Measurements from ENCODE around the gene RPL10.

The RPL10 gene

GRCh38 chrX:154363706-154364439 is 34.3 kb upstream of the RPL10 start:
- DNase-seq, result no peak

DNA sequence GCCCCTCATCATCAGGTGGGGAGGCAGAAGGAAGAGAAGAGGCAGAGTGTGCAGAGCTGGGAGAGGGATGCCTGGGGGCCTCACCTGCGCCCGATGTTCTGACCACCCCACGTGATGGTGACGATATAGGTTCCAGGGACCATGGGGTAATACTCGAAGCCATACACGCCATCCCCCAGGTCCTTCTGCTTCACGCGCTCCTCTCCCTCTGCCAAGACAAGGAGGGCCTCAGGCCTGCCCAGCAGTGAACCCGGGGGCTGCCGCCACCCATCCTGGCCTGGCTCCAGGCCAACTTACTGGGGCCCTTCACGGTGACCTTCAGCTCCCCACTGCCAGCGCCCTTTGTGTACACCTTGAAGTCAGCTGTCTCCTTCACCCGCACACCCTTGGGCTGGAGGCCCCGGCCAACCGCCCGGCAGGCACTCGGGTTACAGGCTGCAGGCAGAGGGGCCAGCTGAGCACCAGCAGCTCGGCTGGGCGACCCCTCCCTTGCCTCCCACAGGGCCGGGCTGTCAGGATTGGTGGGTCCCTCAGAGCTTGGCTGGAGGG is 33.1 kb upstream of the RPL10 start:
- DNase-seq, result no peak

- DNase-seq, result no peak
These were observed 32.0 kb upstream of the RPL10 start for GRCh38 chrX:154365997-154366665.

GRCh38 chrX:154366666-154367055 is 31.5 kb upstream of the RPL10 start:
- no peak for DNase-seq

DNA sequence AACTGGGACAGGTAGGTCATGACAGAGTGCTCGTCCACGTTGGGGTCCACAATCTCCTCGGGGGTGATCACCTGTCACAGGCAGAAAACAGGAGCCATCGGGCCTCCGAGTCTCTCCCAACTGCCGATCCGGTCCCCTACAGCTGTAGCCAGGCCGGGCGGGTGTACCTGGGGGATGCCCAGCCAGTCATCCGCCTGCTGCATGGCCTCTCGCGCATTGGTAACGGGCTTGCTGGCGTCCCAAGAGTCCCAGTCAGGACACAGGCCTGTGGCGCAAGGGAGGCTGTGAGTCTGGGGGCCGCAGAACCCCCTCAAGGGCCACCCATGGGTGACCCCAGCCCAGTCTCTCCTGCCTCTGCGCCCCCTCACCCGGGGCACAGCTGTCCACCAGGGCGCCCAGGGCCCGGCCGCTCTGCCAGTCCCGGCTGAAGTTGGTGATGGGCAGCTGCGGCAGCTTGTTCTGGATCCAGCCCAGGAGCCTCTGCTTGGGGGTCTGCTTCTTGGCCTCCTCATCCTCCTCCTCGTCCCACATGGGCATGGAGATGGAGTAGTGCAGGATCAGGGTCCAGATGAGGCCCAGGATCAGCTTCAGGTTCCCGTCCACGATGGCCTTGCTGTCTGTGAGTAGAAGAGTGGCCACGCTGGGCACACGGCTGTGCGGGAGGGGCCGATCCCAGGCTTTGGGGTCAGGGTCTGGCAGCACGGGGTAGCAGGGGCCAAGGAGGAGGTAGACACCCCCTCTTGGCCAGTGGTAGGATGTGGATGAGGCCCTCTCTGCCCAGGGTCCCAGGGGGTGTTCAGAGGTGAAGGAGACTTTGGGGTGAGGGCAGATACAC is 30.5 kb upstream of the RPL10 start:
- DNase-seq, result no peak

DNA sequence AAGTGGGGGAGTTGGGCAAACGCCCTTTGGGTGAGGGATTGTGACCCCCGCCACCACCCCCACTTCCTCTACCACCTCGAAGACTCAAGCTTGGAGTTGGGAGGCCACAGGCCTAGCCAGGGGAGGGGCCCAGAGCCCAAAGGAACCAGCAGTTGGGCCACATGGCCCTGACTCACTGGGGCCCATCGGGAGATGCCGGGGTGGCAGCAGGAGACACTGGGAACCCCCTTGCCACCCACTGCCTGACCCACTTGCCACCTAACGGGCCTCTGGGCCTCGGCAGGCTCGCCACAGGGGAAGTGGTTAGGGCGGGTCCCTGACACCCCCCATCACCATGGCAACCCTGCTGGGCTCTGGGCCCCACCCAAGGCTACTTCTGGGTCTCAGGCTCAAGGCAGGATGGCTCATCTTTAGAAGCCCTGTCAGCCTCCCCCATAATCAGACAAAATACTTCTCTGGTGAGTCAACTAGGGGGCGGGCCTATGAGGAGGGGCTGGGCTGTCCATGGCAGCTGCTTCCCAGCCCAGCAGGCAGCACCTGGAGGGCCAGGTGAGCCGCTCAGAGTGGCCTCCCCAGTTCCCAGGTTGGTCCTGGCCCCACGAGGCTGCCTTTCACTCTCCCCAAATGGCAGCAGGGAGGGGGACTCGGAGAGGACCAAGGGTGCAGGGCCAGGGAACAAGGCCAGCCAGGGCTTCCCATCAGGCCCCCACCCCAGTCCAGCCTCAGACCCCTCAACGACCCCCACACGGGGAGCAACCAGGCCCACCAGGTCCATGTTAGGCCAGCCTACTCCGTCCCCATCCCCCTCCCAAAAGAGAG is 29.3 kb upstream of the RPL10 start:
- peak; percentile 91 for DNase-seq

DNA sequence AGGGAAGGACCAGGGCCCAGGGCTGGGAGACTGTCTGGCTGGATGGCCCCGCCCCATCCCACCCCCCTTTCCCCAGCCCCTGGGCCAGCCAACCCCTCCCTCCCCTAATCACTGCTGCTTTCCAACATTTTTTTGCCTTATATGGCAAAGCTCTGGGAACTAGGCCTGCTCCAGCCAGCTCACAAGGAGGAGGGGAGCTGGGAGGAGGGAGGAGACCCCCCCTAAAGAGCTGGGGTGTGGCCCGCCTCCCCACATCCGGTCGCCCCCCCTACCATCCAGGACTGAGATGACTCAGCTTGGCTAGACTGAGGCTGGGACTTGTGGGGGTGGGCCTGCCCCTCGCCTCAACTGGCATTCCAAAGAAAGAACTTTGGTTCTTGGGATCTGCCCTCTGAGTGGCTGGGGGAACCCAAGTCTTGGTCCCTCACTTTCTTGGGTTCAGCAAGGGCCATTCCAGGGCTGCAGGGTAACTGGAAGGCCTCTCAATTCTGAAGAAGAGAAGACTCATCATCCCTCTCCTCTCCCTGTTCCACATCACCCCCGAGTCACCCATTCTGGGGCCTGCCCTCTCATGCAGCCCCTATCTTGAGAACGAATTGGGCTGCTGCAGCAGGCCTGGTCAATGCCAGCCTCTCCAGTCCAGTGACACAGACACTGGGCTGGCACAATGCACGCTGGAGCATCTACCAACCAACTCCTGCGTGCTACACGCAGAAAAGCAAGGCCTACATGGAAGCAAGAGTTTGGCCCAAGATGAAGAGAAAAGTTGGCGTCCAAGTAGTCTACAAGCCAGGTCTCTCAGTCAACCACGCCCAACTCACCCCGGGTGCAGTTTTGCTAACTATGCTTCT is 28.5 kb upstream of the RPL10 start:
- DNase-seq, result peak; percentile 82

DNA sequence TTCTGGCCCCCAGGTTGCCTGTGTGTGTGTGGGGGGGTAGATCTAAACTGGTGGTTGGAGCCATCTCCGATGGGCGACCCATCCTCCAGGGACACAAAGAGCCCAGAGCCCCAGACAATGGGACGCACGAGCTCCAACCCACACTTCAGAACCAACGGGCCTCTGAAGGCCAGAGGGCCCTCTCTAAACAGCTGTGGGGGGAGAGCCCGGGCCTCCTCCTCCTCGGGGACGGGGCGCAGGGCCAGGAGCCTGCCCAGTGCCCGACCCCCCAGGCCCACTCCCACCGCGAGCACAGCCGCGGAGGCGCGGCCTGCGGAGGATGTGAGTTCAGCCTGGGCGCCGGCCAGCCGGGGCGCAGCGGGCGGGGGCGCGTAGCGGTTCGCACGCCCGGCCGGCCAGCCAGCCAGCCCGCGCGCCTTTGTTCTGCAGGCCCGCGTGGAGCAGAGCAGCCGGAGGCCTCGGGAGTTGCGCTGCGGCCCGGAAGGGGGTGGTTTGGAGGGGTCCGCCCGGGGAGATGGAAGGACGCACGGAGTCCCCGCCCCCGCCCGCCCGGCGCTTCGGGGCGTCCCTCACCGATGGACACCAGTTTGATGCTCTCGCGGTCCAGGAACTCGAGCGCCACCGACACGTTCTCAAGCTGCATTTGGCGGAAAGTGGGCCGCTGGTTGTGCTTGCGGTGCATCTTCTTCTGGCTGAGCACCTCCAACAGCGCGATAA is 27.7 kb upstream of the RPL10 start:
- no peak for DNase-seq

DNA sequence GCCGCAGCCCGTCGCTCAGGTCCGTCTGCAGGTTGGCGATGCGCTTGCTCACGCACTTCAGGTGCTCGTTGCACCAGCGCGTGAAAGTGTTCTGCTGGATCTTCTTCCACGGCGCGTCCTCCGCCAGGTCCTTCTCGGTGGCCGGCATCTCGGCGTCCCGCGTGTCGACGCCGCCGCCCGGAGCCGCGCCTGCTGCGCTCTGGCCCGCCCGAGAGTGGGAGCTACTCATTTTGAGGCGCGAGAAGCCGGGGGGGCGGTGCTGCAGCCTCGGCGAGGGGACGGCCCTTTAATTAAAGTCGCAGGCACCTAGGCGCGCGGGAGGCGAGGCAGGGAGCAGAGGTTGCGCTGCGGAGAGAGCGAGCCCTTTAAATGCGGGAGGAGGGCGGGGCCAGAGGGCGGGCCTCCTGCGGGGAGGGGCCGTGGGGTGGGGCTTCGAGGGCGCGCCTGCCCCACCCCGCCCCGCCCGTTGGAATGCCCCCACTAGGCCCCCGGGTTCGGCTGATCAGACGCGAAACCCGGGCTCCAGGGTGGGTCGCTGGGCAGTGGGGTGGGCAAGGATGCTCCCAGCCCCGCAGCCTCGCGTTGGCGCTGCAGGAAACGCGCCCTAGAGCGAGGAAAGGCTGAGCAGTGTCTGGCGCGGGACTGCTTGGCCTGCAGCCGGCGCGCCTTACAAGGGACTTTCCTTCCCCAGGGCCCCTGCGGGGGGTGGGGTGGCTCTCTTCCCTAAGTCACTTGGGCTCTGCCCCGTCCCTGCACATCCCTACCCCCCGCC is 27.0 kb upstream of the RPL10 start:
- peak; percentile 91 for DNase-seq

DNA sequence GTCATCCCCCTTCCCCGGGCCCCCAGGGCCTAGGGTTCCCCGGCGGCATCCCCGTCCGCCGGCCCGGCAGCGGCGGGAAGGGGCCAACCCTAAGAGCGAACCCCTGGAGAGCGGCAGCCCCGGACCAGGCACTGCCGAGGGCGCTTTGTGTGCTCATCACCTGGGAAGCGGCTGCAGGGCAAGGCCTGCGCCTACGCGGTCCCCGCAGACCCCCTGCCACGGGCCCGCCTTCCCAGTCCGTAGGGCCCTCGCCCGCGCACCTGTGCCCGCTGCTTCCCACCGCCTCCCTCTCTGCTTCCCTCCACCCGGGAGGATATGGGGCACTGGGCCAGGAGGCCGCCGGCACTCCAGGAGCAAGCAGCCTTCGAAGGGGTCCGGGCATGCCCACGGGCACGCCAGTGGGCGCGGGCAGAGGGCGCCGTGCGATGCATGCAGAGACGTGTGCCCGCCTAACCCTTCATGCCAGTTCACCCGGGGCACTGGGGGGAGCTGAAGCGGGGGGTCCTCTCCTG is 26.3 kb upstream of the RPL10 start:
- DNase-seq, result no peak

- peak; percentile 66 for DNase-seq
These were observed 25.6 kb upstream of the RPL10 start for GRCh38 chrX:154372612-154373022.

GRCh38 chrX:154373340-154374306 is 24.6 kb upstream of the RPL10 start:
- no peak for DNase-seq

DNA sequence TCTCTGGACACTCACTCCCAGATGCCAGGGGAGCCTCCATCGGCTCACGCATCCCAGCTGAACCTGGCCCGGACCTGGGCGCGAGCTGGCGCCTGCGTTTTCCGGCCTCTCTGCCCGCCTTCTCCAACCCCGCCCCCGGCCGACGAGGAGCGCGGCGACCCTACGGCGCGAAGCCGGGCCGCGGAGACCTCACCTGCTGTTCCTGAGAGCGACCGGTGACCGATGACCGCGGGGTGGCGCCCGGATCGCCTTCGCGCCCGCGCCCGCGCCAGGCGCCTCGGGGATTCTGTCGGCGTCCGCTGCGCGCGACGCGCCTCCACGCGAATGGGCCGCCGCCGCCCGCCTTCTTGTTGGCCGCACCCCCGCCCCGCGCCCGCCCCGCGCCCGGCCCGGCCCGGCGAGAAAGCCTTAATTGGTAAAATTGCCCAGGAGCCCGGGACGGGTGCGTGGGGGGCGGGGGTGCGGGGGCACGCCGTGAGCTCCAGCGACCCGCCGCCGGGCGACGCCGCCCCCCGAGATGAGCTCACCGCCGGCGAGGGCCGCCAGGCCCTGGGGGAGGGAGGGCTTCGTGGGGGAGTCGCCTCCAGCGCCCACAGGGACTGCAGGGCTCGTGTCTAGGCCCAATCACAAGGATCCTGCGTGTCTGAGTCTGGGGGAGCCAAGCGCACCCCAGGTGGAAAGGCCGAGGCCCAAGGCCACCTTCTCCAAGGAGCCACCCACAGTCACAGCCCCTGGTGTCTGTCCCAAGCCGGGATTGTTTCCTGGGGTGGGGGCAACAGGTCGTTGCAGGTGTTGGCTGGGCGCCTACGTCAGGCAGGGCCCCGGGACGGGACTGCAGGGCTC is 23.6 kb upstream of the RPL10 start, which contains the start of gene FLNA:
Gene FLNA (minus strand): TSS at position 322 of the 843 bp plus-strand sequence. CDS start 3,389 bp downstream, outside the sequence.
- DNase-seq, result no peak

- DNase-seq, result no peak
These were observed 23.0 kb upstream of the RPL10 start for GRCh38 chrX:154375156-154375504.

DNA sequence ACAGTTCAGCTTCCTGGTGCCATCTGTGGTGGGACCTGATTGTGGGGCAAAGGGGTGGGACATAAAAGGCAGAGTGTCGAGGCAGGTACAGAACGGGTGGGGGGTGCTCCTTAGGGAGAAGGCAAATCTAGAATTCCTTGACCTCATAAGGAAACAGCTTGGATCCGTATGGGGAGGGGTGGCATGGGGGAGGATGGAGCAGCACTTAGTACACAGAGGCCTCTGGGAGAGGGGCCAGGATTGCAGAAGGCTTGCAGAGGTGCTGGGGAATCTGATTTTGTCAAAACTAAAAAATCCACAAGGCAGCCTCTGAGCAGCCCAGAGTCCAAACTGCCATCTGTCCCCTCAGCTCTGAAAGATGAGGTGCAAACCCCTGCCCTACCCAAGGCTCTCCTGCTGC is 21.4 kb upstream of the RPL10 start:
- DNase-seq, result no peak

- no peak for DNase-seq
These were observed 19.9 kb upstream of the RPL10 start for GRCh38 chrX:154378059-154378798.
